DOHH2 (cell line): ENCODE results near the gene RABL6.

ENCODE experiments used
- EZH2phosphoT487 ChIP-seq: fragments of 200-600 bp; sonication (generic); IDR thresholded peaks from 2 replicates; pipeline ENCODE4 v1.6.1; 2017; ENCODE audit warnings: borderline replicate concordance, mild to moderate bottlenecking, antibody characterized with exemption, low read length, moderate library complexity, mixed read lengths
- TF ChIP-seq, protein P1 (sequence below): fragments of 200-600 bp; sonication (generic); IDR thresholded peaks from one replicate; pipeline ENCODE4 v1.5.1; 2014; ENCODE audit warnings: antibody characterized with exemption, mild to moderate bottlenecking, low read depth, low read length; ENCODE audit not compliant: poor library complexity, severe bottlenecking

DNA sequence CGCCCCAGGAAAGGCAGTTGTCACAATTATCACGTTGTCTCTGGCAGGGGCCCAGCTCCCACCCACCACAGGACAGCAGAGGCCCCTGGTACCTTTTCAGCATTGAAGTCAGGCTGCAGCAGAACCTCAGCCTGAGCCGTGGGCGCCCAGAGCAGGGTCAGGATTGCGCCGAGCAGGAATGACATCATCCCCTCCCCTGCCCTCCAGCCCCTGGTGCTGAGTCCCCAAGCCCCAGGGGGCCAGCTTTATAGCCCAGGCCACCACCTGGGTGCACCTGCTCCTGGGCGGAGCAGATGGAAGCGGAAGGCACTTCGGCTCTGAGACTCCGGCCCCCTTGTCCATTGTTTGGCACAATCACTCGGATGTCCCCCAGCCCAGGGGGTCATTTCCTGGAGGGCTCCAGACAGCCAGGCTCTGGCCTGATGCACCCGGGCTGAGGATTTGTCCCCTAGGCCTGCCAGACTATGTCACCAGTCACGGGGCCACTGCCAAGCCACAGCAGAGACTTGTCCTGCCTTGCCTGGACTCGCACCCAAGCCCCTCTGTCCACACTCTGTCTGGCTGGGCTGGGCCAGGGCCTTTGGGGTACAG is 43.4 kb upstream of the RABL6 start, which contains the start of gene LCN15:
- TF ChIP-seq, protein P1, sequence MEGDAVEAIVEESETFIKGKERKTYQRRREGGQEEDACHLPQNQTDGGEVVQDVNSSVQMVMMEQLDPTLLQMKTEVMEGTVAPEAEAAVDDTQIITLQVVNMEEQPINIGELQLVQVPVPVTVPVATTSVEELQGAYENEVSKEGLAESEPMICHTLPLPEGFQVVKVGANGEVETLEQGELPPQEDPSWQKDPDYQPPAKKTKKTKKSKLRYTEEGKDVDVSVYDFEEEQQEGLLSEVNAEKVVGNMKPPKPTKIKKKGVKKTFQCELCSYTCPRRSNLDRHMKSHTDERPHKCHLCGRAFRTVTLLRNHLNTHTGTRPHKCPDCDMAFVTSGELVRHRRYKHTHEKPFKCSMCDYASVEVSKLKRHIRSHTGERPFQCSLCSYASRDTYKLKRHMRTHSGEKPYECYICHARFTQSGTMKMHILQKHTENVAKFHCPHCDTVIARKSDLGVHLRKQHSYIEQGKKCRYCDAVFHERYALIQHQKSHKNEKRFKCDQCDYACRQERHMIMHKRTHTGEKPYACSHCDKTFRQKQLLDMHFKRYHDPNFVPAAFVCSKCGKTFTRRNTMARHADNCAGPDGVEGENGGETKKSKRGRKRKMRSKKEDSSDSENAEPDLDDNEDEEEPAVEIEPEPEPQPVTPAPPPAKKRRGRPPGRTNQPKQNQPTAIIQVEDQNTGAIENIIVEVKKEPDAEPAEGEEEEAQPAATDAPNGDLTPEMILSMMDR = no peak
- TF ChIP-seq EZH2phosphoT487 = no peak
